Hematopoietic multipotent progenitor cell treated with erythropoietin and hydrocortisone succinate and interleukin-3 and kit ligand, for 15 days (in vitro differentiated cells): Measurements from ENCODE around the gene FAR2.
"Not testable (repeated sequence)": the region's sequence is repeated elsewhere in the genome, so short reads cannot be mapped to it uniquely, and the experiment has no call there.

Experiments used
- DNase-seq: peaks from one replicate; pipeline ENCODE4 v3.0.0-alpha.2; 2015; ENCODE audit warnings: low spot score

FAR2 gene

GRCh38 chr12:29152981-29153630 lies 4.0 kb downstream of the FAR2 start:
- DNase-seq: no peak

DNA sequence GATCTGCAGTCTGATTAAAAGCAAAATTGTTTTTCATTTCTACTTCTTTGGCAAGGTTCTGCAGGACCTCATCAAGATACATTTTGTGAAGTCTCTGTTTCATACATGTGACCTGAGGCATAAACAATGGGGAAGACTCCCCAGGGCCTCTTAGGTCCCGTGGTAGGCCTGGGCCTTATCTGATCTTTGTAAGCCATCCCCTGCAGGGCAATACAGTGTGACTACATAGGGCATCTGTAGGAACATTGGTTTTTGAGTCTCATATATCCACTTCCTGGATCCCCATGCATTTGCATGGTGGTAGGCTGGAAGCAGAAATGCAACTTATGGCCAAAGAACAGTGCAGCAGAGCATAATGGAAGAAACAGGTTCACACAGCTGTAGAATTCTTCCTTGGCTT lies 6.0 kb downstream of the FAR2 start:
- no peak for DNase-seq

GRCh38 chr12:29157486-29157946 lies 8.4 kb downstream of the FAR2 start:
- no peak for DNase-seq

- DNase-seq: no peak
These were observed 9.2 kb downstream of the FAR2 start for GRCh38 chr12:29158115-29158763.

DNA sequence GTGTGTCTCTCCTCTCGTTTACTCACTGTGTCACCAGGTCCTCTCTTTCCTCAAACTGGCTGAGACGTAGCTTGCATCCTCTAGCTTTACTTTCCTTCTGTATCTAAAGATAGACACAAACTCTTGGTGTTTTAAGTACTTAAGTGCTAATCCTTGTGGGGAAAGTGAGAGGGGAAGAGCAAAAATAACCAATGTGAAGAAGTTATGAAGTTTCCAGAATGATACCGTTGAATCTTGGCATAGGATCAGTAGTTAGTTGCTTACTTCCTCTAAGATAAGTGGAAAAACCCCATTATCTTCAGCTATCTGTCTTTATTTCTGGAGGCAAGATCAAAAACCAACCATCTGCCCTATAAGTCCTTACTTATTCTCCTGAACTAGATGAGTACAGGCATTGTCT lies 10.6 kb downstream of the FAR2 start:
- DNase-seq: no peak

DNA sequence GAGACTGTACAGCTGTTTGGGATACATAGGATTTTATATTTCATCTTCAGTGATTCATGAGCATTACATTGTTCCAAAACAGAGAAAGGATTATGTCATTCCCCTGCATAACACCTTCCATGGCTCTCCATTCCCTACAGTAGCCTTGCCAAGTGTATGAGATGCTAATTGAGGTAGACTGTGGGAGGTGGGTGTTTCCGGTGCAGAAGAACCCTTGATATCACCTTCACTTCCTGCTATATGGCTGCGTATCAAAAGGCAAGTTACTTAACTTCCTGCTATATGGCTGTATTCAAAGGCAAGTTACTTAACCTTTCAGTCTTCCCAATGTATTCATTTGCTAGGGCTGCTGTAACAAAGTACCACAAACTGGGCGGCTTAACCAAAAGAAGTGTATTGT lies 11.2 kb downstream of the FAR2 start:
- no peak for DNase-seq

DNA sequence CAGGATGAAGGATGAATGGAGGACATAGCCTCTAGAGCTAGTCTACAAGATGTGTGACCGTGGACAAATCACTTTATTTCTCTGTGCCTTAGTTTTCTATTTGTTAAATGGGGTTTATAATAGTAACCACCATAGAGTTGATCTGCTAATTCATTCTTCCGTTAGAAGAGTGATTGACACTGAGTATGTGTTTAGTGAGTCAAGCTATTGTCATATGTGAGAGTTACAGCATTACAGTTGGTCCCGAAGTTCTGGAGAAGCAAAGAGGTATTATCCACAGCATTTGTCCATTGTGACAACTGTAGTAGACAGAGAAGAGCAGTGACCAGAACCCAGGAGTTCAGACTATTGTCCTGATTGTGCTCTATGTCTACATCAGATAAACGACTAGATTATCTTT lies 14.1 kb downstream of the FAR2 start:
- DNase-seq: no peak

DNA sequence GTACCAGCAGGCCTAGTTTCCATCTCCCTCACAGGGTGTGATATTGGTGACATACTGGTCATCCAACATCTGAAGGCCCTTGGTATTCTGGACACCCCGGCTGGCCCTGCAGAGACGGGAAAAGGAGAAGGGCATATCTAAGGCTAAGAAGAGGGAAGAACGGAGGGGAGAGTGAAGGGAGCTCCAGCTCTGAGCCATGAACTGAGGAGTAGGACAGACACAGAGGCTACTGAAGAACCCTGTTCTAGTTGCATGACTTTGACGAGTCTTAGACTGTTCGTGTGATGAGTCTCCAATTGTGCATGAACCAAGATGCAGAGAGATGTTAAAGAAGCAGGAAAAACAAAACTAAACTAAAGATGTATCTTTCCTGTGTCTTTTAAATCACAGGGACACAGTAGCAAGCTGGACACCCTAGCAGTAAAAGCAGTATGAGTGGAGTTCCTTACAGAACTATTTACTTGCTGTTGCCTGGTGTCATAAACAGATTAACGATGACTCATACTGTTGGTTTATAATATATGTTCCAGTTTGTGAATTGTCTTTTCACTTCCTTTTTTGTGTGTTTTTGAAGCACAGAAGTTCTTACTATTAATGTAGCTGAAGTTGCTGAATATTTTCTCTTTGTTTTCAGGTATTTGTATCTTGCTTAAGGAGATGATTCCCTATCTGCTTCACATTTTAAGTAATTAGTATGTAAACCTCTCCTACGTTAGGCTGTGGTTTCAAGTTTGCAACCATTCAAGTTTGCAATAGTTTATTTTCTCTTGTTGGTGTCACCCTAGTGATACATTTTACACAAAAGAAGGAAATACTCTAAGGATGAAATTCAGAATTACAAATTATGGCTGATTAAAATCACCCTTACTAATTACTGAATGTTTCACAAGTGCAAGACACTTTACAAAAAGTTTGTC lies 15.7 kb downstream of the FAR2 start:
- DNase-seq: no peak

- DNase-seq: no peak
These were observed 18.4 kb downstream of the FAR2 start for GRCh38 chr12:29167445-29167844.

DNA sequence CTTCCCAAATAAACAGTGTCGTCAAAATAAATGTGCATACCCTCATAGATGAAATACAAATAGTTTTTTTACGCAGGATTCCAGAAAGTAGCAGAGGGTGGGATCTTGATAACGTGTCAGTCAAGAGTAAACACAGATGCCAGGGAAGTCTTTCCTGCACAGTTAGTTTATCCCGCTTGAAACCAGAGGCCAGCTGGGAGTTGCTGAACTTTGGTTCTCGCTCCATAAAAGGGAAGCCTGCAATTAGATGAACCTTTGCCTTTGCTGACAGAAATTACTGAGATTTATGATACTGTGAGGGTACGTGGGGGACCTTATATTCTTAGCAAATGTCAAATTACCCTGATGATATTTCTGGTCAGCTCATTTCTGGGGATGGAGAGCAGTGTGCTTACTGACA lies 18.9 kb downstream of the FAR2 start:
- DNase-seq: no peak

DNA sequence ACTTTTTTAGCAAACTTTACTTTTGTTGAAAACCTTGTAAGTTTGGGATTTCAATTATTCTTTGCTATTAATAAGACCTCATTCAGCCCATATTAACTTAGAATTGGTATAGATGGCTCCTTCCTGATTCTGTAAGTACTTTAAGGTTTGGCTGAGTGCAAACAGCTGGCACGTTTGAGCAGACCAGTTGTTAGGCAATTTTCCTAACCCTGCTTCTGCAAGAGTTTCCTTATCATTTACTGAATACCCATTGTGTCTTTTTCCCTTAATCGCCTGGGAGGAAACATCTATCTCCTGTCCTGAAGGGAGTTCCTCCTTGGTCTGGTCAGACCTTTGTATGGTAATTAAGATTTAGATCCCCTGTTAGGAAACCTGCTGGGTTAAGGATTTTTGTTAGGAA lies 20.9 kb downstream of the FAR2 start:
- not testable (repeated sequence) for DNase-seq

- not testable (repeated sequence) for DNase-seq
These were observed 21.5 kb downstream of the FAR2 start for GRCh38 chr12:29170478-29171084.

DNA sequence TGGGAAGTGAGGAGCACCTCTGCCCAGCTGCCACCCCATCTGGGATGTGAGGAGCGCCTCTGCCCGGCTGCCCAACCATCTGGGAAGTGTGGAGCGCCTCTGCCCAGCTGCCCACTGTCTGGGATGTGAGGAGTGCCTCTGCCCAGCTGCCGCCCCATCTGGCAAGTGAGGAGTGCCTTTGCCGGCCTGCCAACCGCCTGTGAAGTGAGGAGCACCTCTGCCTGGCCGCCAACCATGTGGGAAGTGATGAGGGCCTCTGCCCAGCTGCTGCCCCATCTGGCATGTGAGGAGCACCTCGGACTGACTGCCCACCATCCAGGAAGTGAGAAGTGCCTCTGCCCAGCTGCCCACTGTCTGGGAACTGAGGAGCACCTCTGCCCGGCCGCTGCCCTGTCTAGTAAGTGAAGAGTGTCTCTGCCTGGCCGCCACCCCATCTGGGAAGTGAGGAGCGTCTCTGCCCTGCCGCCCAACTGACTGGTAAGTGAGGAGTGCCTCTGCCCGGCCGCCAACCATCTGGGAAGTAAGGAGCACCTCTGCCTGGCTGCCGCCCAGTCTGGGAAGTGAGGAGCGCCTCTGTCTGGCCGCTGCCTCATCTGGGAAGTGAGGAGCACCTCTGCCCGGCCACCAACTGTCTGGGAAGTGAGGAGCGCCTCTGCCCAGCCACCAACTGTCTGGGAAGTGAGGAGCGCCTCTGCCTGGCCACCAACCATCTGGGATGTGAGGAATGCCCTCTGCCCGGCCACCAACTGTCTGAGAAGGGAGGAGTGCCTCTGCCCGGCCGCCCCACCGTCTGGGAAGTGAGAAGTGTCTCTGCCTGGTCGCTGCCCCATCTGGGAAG lies 22.6 kb downstream of the FAR2 start:
- no peak for DNase-seq

DNA sequence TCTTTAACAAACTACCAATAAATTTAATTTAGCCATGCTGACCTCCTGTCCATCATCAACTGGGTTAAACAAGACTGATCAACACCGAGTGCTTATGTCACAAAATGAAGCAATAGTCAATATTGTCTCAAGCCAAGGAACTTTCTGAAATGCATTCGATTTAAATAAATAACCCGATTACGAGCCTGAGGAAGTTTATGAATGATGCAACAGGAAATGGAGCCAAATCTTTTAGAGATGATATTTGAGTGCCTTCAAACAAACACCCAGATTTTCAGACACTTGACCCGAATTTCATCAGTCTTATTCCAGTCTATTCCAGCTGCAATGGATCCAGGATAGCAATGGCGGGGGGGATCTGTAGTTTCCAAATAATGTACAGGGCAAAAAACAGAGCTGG lies 27.9 kb downstream of the FAR2 start:
- no peak for DNase-seq

DNA sequence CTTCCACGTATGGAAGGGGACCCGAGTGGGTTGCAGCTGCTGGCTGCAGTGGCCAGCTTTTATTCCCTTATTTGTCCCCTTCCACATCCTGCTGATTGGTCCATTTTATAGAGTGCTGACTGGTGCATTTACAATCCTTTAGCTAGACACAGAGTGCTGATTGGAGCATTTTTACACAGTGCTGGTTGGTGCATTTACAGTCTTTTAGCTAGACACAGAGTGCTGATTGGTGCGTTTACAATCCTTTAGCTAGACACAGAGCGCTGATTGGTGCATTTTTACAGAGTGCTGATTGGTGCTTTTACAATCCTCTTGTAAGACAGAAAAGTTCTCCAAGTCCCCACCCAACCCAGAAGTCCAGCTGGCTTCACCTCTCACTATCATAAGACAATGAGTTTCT lies 33.2 kb downstream of the FAR2 start:
- not testable (repeated sequence) for DNase-seq

- DNase-seq: no peak
These were observed 38.7 kb downstream of the FAR2 start for GRCh38 chr12:29187756-29188155.

GRCh38 chr12:29191267-29191850 lies 42.3 kb downstream of the FAR2 start:
- DNase-seq: no peak

GRCh38 chr12:29198901-29199300 lies 49.8 kb downstream of the FAR2 start:
- DNase-seq: no peak

DNA sequence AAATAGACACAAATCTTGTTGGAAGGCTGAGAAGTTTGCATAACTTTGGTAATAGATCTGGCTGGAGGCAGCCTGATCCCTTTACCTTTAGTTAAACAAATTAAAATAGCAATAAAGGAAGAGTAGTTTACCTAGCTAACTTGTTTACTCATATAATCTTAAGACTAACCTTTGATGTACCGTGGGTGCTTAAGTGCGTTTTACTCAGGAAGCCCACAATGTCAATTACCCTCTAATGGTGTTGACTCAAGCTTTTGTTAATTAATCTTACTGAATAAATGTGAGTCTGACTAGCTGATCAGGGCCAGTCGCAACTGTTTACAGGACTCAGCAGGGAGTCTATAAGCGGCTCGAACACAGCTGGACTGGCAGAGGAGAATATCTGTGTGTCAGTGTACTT lies 51.5 kb downstream of the FAR2 start:
- DNase-seq: no peak

DNA sequence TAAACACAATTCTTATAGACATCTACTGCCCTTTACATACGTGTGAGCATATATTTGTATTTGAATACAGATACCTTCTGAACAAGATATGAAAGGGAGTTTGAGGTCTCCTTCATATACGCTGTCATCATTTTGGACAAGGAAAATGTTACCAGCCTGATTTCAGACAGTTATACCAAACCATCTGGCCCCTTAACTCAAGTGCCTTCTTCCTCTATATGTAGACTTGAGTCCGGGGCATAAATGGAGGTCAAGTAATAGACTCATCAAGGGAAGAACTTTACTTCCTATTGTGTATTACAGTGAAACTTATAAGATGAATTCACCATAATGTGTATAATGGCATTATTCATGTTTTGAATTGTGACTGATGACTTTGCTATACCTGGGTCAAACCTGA lies 52.2 kb downstream of the FAR2 start:
- DNase-seq: no peak

DNA sequence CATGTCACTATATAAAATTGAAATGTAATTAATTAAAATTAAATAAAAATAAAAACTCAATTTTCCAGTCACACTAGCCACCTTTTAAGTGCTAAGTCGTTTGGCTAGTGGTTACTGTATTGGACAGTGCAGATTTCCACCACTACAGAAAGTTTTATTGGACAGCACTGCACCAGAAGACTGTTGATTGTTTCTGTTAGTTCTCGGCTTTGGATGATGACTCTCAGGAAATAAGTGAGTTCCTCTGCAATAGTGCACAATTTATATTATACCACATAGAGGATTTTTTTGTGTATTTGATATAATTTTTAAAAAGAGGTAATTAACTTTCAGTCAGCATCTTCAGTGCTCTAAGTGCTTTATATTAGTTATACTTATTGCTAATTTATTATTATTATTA lies 52.7 kb downstream of the FAR2 start:
- no peak for DNase-seq
